WTC11 (cell line): ENCODE data around the gene NETO2.

Experiments used
- IRF2 ChIP-seq: sonication (generic); formaldehyde crosslinking; IDR thresholded peaks from 2 replicates; pipeline ENCODE4 v1.8.0; 2022; ENCODE audit warnings: low read depth, missing genetic modification reagents, borderline replicate concordance
- KAT7 ChIP-seq: sonication (generic); formaldehyde crosslinking; IDR thresholded peaks from 2 replicates; pipeline ENCODE4 v1.8.1; 2023; ENCODE audit warnings: missing genetic modification reagents, mild to moderate bottlenecking, borderline replicate concordance
- NR3C1 ChIP-seq: sonication (generic); formaldehyde crosslinking; conservative IDR thresholded peaks from 2 replicates; pipeline ENCODE4 v1.8.1; 2023; ENCODE audit warnings: low read depth, mild to moderate bottlenecking, missing genetic modification reagents
- TP53 ChIP-seq: sonication (generic); formaldehyde crosslinking; IDR thresholded peaks from 2 replicates; pipeline ENCODE4 v1.8.1; 2023; ENCODE audit warnings: mild to moderate bottlenecking, missing genetic modification reagents
- ZNF416 ChIP-seq: fragments of 250-450 bp; sonication (Bioruptor Pico); IDR thresholded peaks from 2 replicates; pipeline ENCODE4 v1.9.0; 2021; ENCODE audit warnings: mild to moderate bottlenecking, inconsistent platforms
- TF ChIP-seq, protein P1 (sequence below): fragments of 200-600 bp; IDR thresholded peaks from 2 replicates; pipeline ENCODE4 v1.8.0; 2022; ENCODE audit warnings: antibody characterized with exemption
- TF ChIP-seq, protein P2 (sequence below): sonication (generic); formaldehyde crosslinking; IDR thresholded peaks from 2 replicates; pipeline ENCODE4 v1.8.1; 2023; ENCODE audit warnings: mild to moderate bottlenecking, moderate library complexity, missing genetic modification reagents
- TF ChIP-seq, protein P3 (sequence below): sonication (generic); formaldehyde crosslinking; IDR thresholded peaks from 2 replicates; pipeline ENCODE4 v1.8.0; 2023; ENCODE audit warnings: missing genetic modification reagents
- TF ChIP-seq, protein P4 (sequence below): sonication (generic); formaldehyde crosslinking; IDR thresholded peaks from 2 replicates; pipeline ENCODE4 v1.8.1; 2022; ENCODE audit warnings: missing genetic modification reagents, borderline replicate concordance
- TF ChIP-seq, protein P5 (sequence below): sonication (generic); formaldehyde crosslinking; IDR thresholded peaks from 2 replicates; pipeline ENCODE4 v1.8.0; 2022; ENCODE audit warnings: missing genetic modification reagents
- TF ChIP-seq, protein P6 (sequence below): sonication (generic); formaldehyde crosslinking; conservative IDR thresholded peaks from 2 replicates; pipeline ENCODE4 v1.8.1; 2023; ENCODE audit warnings: mild to moderate bottlenecking, low read depth, missing genetic modification reagents, moderate library complexity
- TF ChIP-seq, protein P7 (sequence below): sonication (generic); formaldehyde crosslinking; conservative IDR thresholded peaks from 2 replicates; pipeline ENCODE4 v1.8.1; 2022; ENCODE audit warnings: mild to moderate bottlenecking, missing genetic modification reagents
- TF ChIP-seq, protein P8 (sequence below): sonication (generic); formaldehyde crosslinking; IDR thresholded peaks from 2 replicates; pipeline ENCODE4 v1.8.0; 2022; ENCODE audit warnings: mild to moderate bottlenecking, missing genetic modification reagents

DNA sequence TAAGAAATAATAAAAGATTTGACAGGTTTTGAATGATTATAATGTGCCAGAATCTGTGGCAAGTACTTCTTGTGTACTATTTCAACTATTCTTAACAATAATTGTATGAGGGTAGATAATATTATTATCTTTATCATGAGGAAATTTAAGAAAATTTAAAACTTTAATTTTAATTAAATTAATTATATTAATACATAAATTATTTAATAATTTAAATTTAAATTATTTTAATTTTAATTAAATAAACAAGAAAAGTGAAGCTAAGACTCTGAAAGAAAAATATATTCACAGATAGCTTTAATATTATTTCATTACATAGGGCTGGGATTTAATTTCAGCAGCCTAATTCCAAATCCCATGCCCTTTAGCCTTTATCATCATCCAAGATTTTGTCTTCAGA lies 31.4 kb upstream of the NETO2 start:
- TF ChIP-seq, protein P1, sequence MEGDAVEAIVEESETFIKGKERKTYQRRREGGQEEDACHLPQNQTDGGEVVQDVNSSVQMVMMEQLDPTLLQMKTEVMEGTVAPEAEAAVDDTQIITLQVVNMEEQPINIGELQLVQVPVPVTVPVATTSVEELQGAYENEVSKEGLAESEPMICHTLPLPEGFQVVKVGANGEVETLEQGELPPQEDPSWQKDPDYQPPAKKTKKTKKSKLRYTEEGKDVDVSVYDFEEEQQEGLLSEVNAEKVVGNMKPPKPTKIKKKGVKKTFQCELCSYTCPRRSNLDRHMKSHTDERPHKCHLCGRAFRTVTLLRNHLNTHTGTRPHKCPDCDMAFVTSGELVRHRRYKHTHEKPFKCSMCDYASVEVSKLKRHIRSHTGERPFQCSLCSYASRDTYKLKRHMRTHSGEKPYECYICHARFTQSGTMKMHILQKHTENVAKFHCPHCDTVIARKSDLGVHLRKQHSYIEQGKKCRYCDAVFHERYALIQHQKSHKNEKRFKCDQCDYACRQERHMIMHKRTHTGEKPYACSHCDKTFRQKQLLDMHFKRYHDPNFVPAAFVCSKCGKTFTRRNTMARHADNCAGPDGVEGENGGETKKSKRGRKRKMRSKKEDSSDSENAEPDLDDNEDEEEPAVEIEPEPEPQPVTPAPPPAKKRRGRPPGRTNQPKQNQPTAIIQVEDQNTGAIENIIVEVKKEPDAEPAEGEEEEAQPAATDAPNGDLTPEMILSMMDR, result no peak
- TF ChIP-seq KAT7 (CRISPR knock-in tag), result no peak
- TF ChIP-seq, protein P2, sequence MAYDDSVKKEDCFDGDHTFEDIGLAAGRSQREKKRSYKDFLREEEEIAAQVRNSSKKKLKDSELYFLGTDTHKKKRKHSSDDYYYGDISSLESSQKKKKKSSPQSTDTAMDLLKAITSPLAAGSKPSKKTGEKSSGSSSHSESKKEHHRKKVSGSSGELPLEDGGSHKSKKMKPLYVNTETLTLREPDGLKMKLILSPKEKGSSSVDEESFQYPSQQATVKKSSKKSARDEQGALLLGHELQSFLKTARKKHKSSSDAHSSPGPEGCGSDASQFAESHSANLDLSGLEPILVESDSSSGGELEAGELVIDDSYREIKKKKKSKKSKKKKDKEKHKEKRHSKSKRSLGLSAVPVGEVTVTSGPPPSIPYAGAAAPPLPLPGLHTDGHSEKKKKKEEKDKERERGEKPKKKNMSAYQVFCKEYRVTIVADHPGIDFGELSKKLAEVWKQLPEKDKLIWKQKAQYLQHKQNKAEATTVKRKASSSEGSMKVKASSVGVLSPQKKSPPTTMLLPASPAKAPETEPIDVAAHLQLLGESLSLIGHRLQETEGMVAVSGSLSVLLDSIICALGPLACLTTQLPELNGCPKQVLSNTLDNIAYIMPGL (CRISPR knock-in tag), result no peak
- TF ChIP-seq, protein P3, sequence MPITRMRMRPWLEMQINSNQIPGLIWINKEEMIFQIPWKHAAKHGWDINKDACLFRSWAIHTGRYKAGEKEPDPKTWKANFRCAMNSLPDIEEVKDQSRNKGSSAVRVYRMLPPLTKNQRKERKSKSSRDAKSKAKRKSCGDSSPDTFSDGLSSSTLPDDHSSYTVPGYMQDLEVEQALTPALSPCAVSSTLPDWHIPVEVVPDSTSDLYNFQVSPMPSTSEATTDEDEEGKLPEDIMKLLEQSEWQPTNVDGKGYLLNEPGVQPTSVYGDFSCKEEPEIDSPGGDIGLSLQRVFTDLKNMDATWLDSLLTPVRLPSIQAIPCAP (CRISPR knock-in tag), result no peak
- TF ChIP-seq, protein P4, sequence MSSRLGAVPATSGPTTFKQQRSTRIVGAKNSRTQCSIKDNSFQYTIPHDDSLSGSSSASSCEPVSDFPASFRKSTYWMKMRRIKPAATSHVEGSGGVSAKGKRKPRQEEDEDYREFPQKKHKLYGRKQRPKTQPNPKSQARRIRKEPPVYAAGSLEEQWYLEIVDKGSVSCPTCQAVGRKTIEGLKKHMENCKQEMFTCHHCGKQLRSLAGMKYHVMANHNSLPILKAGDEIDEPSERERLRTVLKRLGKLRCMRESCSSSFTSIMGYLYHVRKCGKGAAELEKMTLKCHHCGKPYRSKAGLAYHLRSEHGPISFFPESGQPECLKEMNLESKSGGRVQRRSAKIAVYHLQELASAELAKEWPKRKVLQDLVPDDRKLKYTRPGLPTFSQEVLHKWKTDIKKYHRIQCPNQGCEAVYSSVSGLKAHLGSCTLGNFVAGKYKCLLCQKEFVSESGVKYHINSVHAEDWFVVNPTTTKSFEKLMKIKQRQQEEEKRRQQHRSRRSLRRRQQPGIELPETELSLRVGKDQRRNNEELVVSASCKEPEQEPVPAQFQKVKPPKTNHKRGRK, result no peak
- no peak for TF ChIP-seq NR3C1 (CRISPR knock-in tag)
- TF ChIP-seq, protein P5, sequence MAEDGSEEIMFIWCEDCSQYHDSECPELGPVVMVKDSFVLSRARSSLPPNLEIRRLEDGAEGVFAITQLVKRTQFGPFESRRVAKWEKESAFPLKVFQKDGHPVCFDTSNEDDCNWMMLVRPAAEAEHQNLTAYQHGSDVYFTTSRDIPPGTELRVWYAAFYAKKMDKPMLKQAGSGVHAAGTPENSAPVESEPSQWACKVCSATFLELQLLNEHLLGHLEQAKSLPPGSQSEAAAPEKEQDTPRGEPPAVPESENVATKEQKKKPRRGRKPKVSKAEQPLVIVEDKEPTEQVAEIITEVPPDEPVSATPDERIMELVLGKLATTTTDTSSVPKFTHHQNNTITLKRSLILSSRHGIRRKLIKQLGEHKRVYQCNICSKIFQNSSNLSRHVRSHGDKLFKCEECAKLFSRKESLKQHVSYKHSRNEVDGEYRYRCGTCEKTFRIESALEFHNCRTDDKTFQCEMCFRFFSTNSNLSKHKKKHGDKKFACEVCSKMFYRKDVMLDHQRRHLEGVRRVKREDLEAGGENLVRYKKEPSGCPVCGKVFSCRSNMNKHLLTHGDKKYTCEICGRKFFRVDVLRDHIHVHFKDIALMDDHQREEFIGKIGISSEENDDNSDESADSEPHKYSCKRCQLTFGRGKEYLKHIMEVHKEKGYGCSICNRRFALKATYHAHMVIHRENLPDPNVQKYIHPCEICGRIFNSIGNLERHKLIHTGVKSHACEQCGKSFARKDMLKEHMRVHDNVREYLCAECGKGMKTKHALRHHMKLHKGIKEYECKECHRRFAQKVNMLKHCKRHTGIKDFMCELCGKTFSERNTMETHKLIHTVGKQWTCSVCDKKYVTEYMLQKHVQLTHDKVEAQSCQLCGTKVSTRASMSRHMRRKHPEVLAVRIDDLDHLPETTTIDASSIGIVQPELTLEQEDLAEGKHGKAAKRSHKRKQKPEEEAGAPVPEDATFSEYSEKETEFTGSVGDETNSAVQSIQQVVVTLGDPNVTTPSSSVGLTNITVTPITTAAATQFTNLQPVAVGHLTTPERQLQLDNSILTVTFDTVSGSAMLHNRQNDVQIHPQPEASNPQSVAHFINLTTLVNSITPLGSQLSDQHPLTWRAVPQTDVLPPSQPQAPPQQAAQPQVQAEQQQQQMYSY, result no peak
- no peak for TF ChIP-seq TP53
- TF ChIP-seq, protein P6, sequence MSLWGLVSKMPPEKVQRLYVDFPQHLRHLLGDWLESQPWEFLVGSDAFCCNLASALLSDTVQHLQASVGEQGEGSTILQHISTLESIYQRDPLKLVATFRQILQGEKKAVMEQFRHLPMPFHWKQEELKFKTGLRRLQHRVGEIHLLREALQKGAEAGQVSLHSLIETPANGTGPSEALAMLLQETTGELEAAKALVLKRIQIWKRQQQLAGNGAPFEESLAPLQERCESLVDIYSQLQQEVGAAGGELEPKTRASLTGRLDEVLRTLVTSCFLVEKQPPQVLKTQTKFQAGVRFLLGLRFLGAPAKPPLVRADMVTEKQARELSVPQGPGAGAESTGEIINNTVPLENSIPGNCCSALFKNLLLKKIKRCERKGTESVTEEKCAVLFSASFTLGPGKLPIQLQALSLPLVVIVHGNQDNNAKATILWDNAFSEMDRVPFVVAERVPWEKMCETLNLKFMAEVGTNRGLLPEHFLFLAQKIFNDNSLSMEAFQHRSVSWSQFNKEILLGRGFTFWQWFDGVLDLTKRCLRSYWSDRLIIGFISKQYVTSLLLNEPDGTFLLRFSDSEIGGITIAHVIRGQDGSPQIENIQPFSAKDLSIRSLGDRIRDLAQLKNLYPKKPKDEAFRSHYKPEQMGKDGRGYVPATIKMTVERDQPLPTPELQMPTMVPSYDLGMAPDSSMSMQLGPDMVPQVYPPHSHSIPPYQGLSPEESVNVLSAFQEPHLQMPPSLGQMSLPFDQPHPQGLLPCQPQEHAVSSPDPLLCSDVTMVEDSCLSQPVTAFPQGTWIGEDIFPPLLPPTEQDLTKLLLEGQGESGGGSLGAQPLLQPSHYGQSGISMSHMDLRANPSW, result no peak
- TF ChIP-seq IRF2, result no peak
- TF ChIP-seq ZNF416 (CRISPR knock-in tag), result no peak
- TF ChIP-seq, protein P7, sequence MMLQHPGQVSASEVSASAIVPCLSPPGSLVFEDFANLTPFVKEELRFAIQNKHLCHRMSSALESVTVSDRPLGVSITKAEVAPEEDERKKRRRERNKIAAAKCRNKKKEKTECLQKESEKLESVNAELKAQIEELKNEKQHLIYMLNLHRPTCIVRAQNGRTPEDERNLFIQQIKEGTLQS, result no peak
- TF ChIP-seq, protein P8, sequence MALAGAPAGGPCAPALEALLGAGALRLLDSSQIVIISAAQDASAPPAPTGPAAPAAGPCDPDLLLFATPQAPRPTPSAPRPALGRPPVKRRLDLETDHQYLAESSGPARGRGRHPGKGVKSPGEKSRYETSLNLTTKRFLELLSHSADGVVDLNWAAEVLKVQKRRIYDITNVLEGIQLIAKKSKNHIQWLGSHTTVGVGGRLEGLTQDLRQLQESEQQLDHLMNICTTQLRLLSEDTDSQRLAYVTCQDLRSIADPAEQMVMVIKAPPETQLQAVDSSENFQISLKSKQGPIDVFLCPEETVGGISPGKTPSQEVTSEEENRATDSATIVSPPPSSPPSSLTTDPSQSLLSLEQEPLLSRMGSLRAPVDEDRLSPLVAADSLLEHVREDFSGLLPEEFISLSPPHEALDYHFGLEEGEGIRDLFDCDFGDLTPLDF (CRISPR knock-in tag), result no peak
